Measurements from ENCODE around the gene STAB2. TPM values are rescaled to one million over a fixed set of nuclear protein-coding genes. Genes with fewer than 3 reads are reported as not detected.

Gene STAB2
- total RNA-seq (2022; extraction: Qiagen RNA extraction; ENCODE audit: low read depth), result not detected in 5 replicates

GRCh38 chr12:103586791-103587370, at the start of gene STAB2:
TSS of gene STAB2 (plus strand) at chr12:103587273. CDS start at chr12:103587477, 204 bp downstream.

Other genes starting within 250 kb of the STAB2 start
- gene C12orf42, start 91.3 kb upstream of the STAB2 start, total RNA-seq (2022; extraction: Qiagen RNA extraction; ENCODE audit: low read depth), result 0.05 TPM in 1 of 5 replicates, not detected in the others

Measured in A549 treated with CpdA at 1 μM for 4 hours (cell line).